ENCODE data around the gene ZNF500.
"Not testable (repeated sequence)": the region's sequence is repeated elsewhere in the genome, so short reads cannot be mapped to it uniquely, and the experiment has no call there.

Gene ZNF500

GRCh38 chr16:4738370-4738769 lies 28.6 kb downstream of the ZNF500 start:
- DNase-seq, result not testable (repeated sequence)

GRCh38 chr16:4737545-4737944 lies 29.4 kb downstream of the ZNF500 start:
- no peak for DNase-seq

DNA sequence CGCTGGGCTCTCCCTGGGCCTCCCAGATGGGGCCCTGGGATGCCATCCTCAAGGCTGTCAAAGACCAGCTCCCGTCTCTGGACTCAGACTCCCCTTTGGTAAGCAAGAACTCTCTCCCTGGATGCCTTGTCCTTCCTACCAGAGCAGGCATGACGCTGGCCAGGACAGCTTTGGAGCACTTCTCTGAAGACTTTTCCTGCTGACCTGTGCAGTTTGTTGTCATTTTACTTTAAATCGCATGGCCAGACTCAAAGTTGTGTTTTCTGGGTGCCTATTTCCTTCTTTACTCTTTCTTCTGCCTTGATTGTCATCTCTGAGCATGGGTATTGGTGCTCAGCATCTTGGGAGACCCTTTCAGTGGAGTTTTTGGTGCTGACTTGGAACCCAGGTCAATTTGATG lies 30.4 kb downstream of the ZNF500 start:
- no peak for DNase-seq

GRCh38 chr16:4734730-4735535 lies 32.0 kb downstream of the ZNF500 start:
- peak; percentile 94 for DNase-seq

DNA sequence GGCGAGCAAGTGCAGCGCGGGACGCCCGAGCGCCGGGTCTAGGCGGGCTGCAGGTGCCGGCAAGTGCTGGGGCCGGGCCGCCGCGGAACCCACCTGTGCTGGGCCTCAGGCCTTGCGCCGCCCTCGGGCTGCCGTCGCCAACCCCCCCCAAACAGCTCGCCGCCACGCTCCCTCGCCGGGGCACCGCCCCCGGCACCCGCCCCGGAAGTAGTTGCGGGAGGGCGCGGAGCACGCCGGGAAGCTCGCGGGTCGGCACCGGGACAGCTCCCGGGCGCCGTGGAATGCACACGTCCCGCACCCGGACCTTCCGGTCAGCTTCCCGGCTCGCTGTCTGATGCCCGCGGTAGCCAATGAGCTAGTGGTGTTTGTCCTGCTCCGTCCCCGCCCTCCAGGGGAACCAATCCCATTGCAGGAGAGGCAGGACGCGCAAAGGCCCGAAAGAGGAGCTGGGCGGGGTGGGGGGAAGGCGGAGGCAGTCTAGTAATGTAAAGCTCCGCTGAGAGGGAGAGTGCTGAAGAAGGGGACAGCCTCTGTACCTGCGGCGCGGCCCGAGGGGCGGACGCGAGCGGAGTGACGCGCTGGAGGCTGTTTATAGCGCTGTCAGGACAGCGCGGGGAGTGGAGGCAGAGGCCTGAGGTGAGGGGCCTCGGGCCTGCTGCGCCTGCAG lies 32.8 kb downstream of the ZNF500 start, which contains the start of the genes ANKS3 and DNAAF8:
ANKS3 (minus strand) TSS at position 209 of the 667 bp plus-strand sequence. CDS start 4,122 bp downstream, outside the sequence.
DNAAF8 (plus strand) TSS at position 475 of the 667 bp plus-strand sequence. CDS start 1,978 bp downstream, outside the sequence.
- peak; percentile 81 for DNase-seq

- no peak for DNase-seq
Observed at GRCh38 chr16:4733747-4734062, 33.3 kb downstream of the ZNF500 start.

GRCh38 chr16:4733211-4733742 lies 33.7 kb downstream of the ZNF500 start:
- DNase-seq, result no peak

DNA sequence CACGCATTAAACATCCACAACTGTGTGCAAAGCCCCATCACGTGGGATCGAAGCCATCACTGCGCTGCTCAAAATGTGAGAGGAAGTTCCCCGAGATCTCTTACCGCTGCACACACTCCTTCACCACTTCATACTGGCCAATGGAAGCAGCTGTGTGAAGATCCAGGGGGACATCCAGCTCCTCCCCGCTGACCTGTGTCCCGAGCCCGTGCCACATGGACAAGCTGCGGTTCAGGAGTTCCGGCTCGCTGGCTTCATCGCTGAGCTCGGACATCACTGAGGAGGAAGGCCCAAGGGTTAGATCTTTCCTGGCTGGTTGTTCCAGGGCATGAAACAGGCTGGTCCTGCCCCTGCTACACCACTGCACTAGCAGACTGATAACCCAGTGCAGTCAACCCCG lies 37.1 kb downstream of the ZNF500 start:
- DNase-seq, result no peak

DNA sequence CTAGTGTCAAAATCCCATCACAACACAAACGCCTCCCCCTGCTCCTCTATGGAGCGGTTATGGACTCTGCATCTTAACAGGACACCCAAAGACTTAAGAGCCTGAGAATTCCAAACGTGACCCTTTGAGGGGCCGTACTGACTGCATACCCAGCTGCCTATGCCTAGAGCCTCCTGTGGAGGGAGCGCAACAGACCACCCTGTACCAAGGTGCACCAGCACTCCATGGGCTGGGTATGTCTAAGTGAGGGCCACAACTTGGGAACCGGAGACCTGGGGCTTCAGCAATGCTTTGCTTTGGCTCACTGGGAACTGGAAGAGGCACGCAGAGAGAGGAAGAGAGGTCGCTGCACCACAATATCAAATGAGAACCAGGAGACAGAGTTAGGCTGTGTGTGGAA lies 38.3 kb downstream of the ZNF500 start:
- DNase-seq, result no peak

- no peak for DNase-seq
Observed at GRCh38 chr16:4726616-4727015, 40.3 kb downstream of the ZNF500 start.

GRCh38 chr16:4724661-4725270 lies 42.2 kb downstream of the ZNF500 start:
- DNase-seq, result no peak

DNA sequence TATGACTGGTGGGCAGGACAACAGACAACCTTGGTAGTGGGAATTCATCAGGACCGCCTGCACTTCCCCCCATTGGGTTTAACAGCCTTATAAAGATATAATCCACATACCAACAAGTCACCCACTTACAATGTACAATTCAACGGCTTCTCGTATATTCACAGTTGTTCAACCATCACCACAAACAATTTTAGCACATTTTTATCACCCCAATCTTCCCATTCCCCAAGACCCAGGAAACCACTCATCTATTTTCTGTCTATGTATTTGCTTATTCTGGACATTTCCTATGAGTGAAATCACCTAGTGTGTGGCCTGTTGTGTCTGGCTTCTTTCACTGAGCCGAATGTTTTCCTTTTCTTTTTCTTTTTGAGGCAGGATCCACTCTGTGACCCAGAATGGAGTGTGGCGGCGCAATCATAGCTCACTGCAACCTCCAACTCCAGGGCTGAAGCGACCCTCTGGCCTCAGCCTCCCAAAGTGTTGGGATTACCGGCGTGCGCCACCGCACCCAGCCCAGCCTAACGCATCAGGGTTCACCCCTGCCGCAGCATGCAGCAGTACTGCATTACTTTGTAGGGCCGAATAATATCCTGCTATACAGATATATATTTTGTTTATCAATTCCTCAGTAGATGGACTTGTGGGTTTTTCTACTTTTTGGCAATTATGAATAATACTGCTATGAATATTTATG lies 43.7 kb downstream of the ZNF500 start:
- DNase-seq, result no peak

DNA sequence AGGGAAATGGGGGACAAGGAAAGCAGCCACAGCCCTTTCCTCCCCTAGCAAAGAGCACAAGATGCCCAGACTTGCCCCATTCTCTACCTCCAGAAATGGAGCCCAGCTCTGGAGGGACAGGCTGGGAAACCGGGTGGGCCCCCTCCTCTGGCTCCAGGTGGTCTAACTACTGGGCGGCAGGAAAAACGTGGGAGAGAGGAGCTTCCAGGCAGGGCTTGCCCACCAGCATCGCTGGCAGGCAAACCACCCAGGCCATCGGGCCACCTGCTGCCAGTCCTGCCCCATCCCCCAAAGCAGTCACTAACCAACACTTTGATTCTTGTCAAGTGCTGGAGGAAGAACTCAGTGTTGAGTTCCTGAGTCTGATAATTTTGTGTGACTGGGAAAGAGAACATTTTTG lies 48.5 kb downstream of the ZNF500 start:
- DNase-seq, result no peak

DNA sequence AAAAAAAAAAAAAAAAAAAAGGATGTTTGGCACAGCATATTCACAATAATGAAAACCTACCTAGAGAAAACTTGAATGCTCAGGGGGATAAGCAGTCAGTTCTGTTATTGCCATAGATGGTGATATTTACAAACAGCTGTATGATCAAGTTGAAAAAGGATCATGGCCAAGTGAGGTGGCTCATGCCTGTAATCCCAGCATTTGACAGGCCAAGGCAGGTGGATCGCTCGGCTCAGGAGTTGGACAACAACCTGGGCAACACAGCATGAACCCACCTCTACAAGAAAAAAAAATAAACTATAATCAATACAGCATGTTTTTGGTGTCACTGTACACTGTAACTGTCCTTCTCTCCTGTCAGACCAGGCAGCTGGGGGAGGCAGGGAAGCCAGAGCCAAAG lies 52.0 kb downstream of the ZNF500 start:
- no peak for DNase-seq

GRCh38 chr16:4713663-4714501 lies 53.1 kb downstream of the ZNF500 start:
- DNase-seq, result no peak

GRCh38 chr16:4709481-4709880 lies 57.5 kb downstream of the ZNF500 start:
- DNase-seq, result no peak

DNA sequence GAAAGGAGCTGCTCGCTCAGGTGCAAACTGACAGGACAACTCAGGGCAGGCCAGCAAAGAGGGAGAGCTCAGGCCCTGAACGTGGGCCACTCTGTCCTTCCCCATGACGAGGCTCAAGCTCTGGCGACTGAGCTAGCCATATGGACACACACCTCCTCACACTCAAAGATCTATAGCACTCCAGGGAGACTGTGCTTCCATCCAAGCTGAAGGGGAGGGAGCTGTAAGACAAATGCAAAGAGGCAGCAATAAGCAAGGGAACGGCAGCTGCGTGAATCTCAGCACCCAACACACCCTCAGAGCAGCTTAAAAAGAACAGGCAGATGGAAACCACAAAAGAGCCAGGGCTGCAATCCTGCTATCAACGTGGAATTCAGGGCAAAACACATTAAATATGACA lies 60.1 kb downstream of the ZNF500 start:
- no peak for DNase-seq

DNA sequence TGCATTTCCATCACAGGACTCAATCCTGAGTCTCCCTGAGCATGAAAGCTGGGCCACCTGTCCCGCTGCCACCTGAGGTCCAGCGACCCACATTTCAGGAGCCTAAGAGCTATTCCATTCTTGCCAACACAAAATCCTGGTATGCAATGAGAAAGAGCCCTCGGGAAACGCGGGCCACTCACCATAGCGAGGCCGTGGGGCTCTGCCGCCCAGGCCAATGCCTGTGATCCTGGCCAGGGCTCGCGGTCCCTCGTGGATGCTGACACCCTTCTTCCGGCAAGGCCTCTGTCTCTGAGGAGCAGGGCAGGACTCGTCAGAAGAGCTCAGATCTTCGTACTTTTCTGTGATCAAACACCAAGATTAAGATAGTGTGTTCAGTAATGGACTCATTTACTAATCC lies 62.0 kb downstream of the ZNF500 start:
- DNase-seq, result no peak

- no peak for DNase-seq
Observed at GRCh38 chr16:4704491-4704890, 62.5 kb downstream of the ZNF500 start.

GRCh38 chr16:4703906-4704305 lies 63.1 kb downstream of the ZNF500 start:
- DNase-seq, result no peak

- no peak for DNase-seq
Observed at GRCh38 chr16:4702466-4702808, 64.5 kb downstream of the ZNF500 start.

DNA sequence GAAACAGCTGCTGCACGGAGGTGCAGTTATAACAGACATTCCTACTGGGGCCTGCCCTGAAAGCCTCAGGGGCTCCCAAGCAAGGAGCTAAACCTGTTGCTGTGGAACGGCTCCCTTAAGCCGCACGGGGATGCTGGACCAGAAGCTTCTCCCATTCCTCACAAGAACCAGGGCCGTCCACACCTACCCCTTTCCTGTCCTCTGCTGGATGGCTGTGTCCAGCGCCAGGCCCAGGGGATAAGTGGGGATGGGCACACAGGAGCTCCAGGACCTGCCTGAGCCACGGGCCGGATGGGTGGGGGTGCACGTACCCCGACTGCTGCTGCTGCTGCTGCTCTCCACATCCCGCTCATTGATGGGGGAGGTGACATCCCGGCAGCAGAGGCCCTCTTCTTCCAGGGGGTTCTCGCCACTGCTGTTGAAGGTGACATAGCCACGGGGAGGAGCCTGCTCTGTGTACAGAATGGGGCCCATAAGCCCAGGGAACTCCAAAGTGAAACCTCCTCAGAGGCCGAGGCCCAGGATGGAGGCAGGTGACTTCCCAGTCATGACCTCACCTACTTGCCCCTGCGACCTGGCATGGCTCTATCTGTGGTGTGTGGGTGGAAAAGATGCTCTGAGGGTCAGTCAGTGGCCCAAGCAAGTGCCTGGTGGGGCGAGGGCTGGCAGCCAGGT lies 65.0 kb downstream of the ZNF500 start:
- no peak for DNase-seq

Data from CD4-positive, alpha-beta T cell treated with Interleukin-12 subunit alpha and Interleukin-12 subunit beta, for 1 hour (primary cell).